HepG2 (cell line): ENCODE measurements around the gene MIGA2. TPM values are rescaled to one million over a fixed set of nuclear protein-coding genes. Genes with fewer than 3 reads are reported as not detected.

ENCODE experiments used
- polyA plus RNA-seq, 8 experiments: library from polyadenylated mRNA; depleted of rRNA in 3 of 8; stranded (reverse) in 7 of 8; unstranded in 1 of 8; fragments of >200 nt; fragmentation: Illumina TruSeq in 4 of 8; extraction: Trizol in 4 of 8; gene quantifications; 2 replicates each; pipeline versions ENCODE4 v1.2.1 to v1.2.3, GENCODE V29; 2011 to 2016; ENCODE audit warnings: low read depth in 4 of 8, missing spikeins in 1 of 8, mixed read lengths in 1 of 8; ENCODE audit not compliant: insufficient read depth in 1 of 8
- total RNA-seq, 5 experiments: library from RNA; depleted of rRNA; stranded (reverse); fragments of >200 nt; fragmentation: Illumina TruSeq; extraction: Trizol; gene quantifications; 2 replicates each; pipeline ENCODE4 v1.2.3, GENCODE V29; 2016; ENCODE audit warnings: low read depth in 1 of 5

Gene MIGA2
- total and polyA plus RNA-seq, 2 of the 13 experiments (the other 11 are each of a cell fraction or from before 2014, with no cell fraction given), result 10.8 to 17.1 TPM

Other genes with a start within 250 kb of the MIGA2 start
- gene TBC1D13, start 249.4 kb upstream of the MIGA2 start, total RNA-seq (2016; rRNA removed; fragmentation: Illumina TruSeq; extraction: Trizol), result 17.9 and 18.4 TPM in 2 replicates
- 18.6 and 19.7 TPM in 2 replicates for gene TBC1D13, start 249.4 kb upstream of the MIGA2 start, polyA plus RNA-seq (2011; rRNA removed)
- 26.3 and 28.7 TPM in 2 replicates for gene ENDOG, start 218.1 kb upstream of the MIGA2 start, total RNA-seq (2016; rRNA removed; fragmentation: Illumina TruSeq; extraction: Trizol)
- 28.8 and 31.5 TPM in 2 replicates for gene ENDOG, start 218.1 kb upstream of the MIGA2 start, polyA plus RNA-seq (2011; rRNA removed)
- gene SPOUT1, start 206.8 kb upstream of the MIGA2 start, total RNA-seq (2016; rRNA removed; fragmentation: Illumina TruSeq; extraction: Trizol), result 39.0 and 39.7 TPM in 2 replicates
- gene SPOUT1, start 206.8 kb upstream of the MIGA2 start, polyA plus RNA-seq (2011; rRNA removed), result 45.8 and 56.5 TPM in 2 replicates
- 5.6 and 9.2 TPM in 2 replicates for gene KYAT1, start 154.7 kb upstream of the MIGA2 start, total RNA-seq (2016; rRNA removed; fragmentation: Illumina TruSeq; extraction: Trizol)
- gene KYAT1, start 154.7 kb upstream of the MIGA2 start, polyA plus RNA-seq (2011; rRNA removed), result 46.5 and 58.4 TPM in 2 replicates
- 10.0 and 16.1 TPM in 2 replicates for gene LRRC8A, start 154.5 kb upstream of the MIGA2 start, total RNA-seq (2016; rRNA removed; fragmentation: Illumina TruSeq; extraction: Trizol)
- 40.6 and 44.8 TPM in 2 replicates for gene LRRC8A, start 154.5 kb upstream of the MIGA2 start, polyA plus RNA-seq (2011; rRNA removed)
- 10.6 and 12.3 TPM in 2 replicates for gene PHYHD1, start 115.6 kb upstream of the MIGA2 start, total RNA-seq (2016; rRNA removed; fragmentation: Illumina TruSeq; extraction: Trizol)
- gene PHYHD1, start 115.6 kb upstream of the MIGA2 start, polyA plus RNA-seq (2011; rRNA removed), result 19.6 and 25.3 TPM in 2 replicates
- 10.3 and 18.7 TPM in 2 replicates for gene DOLK, start 89.0 kb upstream of the MIGA2 start, total RNA-seq (2016; rRNA removed; fragmentation: Illumina TruSeq; extraction: Trizol)
- 15.4 and 19.2 TPM in 2 replicates for gene DOLK, start 89.0 kb upstream of the MIGA2 start, polyA plus RNA-seq (2011; rRNA removed)
- 38.5 and 54.1 TPM in 2 replicates for gene NUP188, start 88.9 kb upstream of the MIGA2 start, total RNA-seq (2016; rRNA removed; fragmentation: Illumina TruSeq; extraction: Trizol)
- 28.0 and 31.5 TPM in 2 replicates for gene NUP188, start 88.9 kb upstream of the MIGA2 start, polyA plus RNA-seq (2011; rRNA removed)
- gene SH3GLB2, start 8.3 kb upstream of the MIGA2 start, total RNA-seq (2016; rRNA removed; fragmentation: Illumina TruSeq; extraction: Trizol), result 10.5 and 24.0 TPM in 2 replicates
- gene SH3GLB2, start 8.3 kb upstream of the MIGA2 start, polyA plus RNA-seq (2011; rRNA removed), result 40.6 and 68.0 TPM in 2 replicates
- 15.1 and 34.1 TPM in 2 replicates for gene DOLPP1, start 44.5 kb downstream of the MIGA2 start, total RNA-seq (2016; rRNA removed; fragmentation: Illumina TruSeq; extraction: Trizol)
- gene DOLPP1, start 44.5 kb downstream of the MIGA2 start, polyA plus RNA-seq (2011; rRNA removed), result 20.9 and 21.0 TPM in 2 replicates
- gene CRAT, start 74.2 kb downstream of the MIGA2 start, total RNA-seq (2016; rRNA removed; fragmentation: Illumina TruSeq; extraction: Trizol), result 26.6 and 29.3 TPM in 2 replicates
- 26.1 and 31.1 TPM in 2 replicates for gene CRAT, start 74.2 kb downstream of the MIGA2 start, polyA plus RNA-seq (2011; rRNA removed)
- 105 and 109 TPM in 2 replicates for gene PTPA, start 74.8 kb downstream of the MIGA2 start, total RNA-seq (2016; rRNA removed; fragmentation: Illumina TruSeq; extraction: Trizol)
- gene PTPA, start 74.8 kb downstream of the MIGA2 start, polyA plus RNA-seq (2011; rRNA removed), result 79.3 and 86.0 TPM in 2 replicates
- gene IER5L, start 141.6 kb downstream of the MIGA2 start, total RNA-seq (2016; rRNA removed; fragmentation: Illumina TruSeq; extraction: Trizol), result 2.5 and 3.3 TPM in 2 replicates
- 1.8 and 3.6 TPM in 2 replicates for gene IER5L, start 141.6 kb downstream of the MIGA2 start, polyA plus RNA-seq (2011; rRNA removed)